ENCODE results near the gene ERG28. TPM values are rescaled to one million over a fixed set of nuclear protein-coding genes. Genes with fewer than 3 reads are reported as not detected.

The ERG28 gene
- total RNA-seq, 1 experiment from 2014 or later: 18.4 TPM

DNA sequence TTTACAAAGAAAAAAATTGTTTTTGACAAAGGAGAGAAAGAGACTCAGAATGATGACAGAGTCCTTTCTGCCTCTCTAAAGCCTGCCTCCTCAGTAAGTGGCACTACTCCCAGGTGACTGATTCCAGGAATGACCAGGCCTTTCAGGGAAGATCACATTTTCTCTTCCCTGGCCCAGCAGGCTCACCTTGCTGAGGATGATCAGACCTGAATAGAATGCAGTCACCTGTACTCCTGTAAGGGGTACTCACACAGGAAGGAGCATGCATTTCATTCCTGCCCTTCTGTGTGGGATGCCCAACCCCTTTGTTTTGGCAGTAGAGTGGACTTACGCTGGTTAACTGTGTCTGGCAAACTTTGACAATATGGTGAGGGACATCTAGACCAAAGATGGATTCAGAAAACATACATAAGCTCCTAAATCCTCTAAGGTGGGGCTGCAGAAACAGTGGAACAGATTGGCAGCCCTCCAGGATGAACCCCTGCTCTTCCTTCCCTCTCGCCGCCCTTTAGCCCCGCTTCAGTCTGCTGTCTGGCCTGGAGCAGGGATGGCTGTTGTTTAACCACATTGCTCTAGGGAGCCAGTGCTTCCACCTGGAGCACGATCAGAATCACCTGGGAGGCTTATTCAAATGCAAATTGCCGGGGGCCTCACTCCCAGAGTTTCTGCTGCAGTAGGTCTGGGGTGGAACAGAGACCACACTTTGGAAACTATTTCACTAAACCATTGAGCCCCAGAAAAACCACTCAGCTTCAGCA lies 29.8 kb downstream of the ERG28 start:
- RAD21 ChIA-PET (ENCODE audit: low non-redundant PET in 1 of 2, low total read pairs in 2 of 2, uncharacterized antibody in 2 of 2, unreplicated experiment in 2 of 2): no interaction called here
- no peaks in the 10 kb centered on the region for H3K9me2 ChIP-seq (ENCODE audit: insufficient read depth)
- H3K9me3 ChIP-seq (ENCODE audit: control insufficient read depth in 1 of 2, insufficient read depth in 1 of 2, low read depth in 1 of 2, low read length in 2 of 2): no peaks in the 10 kb centered on the region
- H3K4me2 ChIP-seq (ENCODE audit: low read length): no peak overlapping the region
- H3K27me3 ChIP-seq (ENCODE audit: insufficient read depth, low read length): no peaks in the 10 kb centered on the region
- intact Hi-C loops (cut with micrococcal nuclease): no loop called here
- ATAC-seq (no peak), DNase-seq (ENCODE audit: low read depth, low spot score) (no peak)
- CTCF ChIA-PET: no interaction called here
- no peak overlapping the region for H2AFZ ChIP-seq (ENCODE audit: low read depth, low read length, poor library complexity, severe bottlenecking)
- peaks cover 12 to 13% of the 10 kb centered on the region in 2 experiments for H3K4me1 ChIP-seq (ENCODE audit: control insufficient read depth in 1 of 2, insufficient read depth in 2 of 2, low read length in 2 of 2)
- no TSS peak for BruUV-seq (replicated peaks)
- H4K20me1 ChIP-seq (ENCODE audit: insufficient read depth): no peaks in the 10 kb centered on the region
- H3K4me3 ChIP-seq (replicated peaks in 1 of 2; ENCODE audit: low read depth in 1 of 2, low read length in 2 of 2): no peak overlapping the region
- no peaks in the 10 kb centered on the region for H3K36me3 ChIP-seq (ENCODE audit: control insufficient read depth in 1 of 2, insufficient read depth in 2 of 2, low read length in 2 of 2)
- no peak overlapping the region for H3K27ac ChIP-seq (ENCODE audit: low read depth, low read length)
- H3K79me2 ChIP-seq (ENCODE audit: insufficient read depth, low read length): no peaks in the 10 kb centered on the region
- no peak overlapping the region for H3K9ac ChIP-seq (ENCODE audit: low read length)
- POLR2A ChIA-PET: no interaction called here
- TF ChIP-seq CEBPB (IDR thresholded peaks at IDR 0.05; ENCODE audit: low read depth): no peak
- TF ChIP-seq ELF1 (IDR thresholded peaks at IDR 0.05; ENCODE audit: borderline replicate concordance, low read depth): no peak
- no peak for TF ChIP-seq ZFX (IDR thresholded peaks at IDR 0.05)
- TF ChIP-seq POLR2AphosphoS5 (IDR thresholded peaks at IDR 0.05; ENCODE audit: low read depth, low read length): no peak
- TF ChIP-seq ZNF274 (IDR thresholded peaks at IDR 0.05; ENCODE audit: low read depth, low read length): no peak
- TF ChIP-seq, protein P1, sequence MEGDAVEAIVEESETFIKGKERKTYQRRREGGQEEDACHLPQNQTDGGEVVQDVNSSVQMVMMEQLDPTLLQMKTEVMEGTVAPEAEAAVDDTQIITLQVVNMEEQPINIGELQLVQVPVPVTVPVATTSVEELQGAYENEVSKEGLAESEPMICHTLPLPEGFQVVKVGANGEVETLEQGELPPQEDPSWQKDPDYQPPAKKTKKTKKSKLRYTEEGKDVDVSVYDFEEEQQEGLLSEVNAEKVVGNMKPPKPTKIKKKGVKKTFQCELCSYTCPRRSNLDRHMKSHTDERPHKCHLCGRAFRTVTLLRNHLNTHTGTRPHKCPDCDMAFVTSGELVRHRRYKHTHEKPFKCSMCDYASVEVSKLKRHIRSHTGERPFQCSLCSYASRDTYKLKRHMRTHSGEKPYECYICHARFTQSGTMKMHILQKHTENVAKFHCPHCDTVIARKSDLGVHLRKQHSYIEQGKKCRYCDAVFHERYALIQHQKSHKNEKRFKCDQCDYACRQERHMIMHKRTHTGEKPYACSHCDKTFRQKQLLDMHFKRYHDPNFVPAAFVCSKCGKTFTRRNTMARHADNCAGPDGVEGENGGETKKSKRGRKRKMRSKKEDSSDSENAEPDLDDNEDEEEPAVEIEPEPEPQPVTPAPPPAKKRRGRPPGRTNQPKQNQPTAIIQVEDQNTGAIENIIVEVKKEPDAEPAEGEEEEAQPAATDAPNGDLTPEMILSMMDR (IDR thresholded peaks at IDR 0.05 in 2 of 3, conservative IDR thresholded peaks at IDR 0.05 in 1 of 3; ENCODE audit: borderline replicate concordance in 1 of 3, insufficient read depth in 1 of 3, low read depth in 2 of 3, low read length in 2 of 3): no peak
- TF ChIP-seq, protein P2, sequence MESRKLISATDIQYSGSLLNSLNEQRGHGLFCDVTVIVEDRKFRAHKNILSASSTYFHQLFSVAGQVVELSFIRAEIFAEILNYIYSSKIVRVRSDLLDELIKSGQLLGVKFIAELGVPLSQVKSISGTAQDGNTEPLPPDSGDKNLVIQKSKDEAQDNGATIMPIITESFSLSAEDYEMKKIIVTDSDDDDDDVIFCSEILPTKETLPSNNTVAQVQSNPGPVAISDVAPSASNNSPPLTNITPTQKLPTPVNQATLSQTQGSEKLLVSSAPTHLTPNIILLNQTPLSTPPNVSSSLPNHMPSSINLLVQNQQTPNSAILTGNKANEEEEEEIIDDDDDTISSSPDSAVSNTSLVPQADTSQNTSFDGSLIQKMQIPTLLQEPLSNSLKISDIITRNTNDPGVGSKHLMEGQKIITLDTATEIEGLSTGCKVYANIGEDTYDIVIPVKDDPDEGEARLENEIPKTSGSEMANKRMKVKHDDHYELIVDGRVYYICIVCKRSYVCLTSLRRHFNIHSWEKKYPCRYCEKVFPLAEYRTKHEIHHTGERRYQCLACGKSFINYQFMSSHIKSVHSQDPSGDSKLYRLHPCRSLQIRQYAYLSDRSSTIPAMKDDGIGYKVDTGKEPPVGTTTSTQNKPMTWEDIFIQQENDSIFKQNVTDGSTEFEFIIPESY (IDR thresholded peaks at IDR 0.05; ENCODE audit: extremely low read depth, insufficient replicate concordance, low read length): no peak
- no peak for TF ChIP-seq SRF (IDR thresholded peaks at IDR 0.05; ENCODE audit: low read depth)
